Astrocyte of the cerebellum (primary cell): ENCODE results near the gene CYTH4.

Experiments
- DNase-seq: peaks from one replicate; pipeline ENCODE4 v3.0.0-alpha.2; 2011; ENCODE audit warnings: low read depth
- H3K4me3 ChIP-seq: 2 replicates; pipeline ENCODE4 v1.5.1; 2011; ENCODE audit warnings: mild to moderate bottlenecking, low read depth, low read length, moderate library complexity
- in situ Hi-C: cut with HindIII; loops from 2 replicates; pipeline ENCODE4 v1.10.0; 2017; ENCODE audit warnings: low sequenced_read_pairs
- TF ChIP-seq, protein P1 (sequence below): IDR thresholded peaks from 2 replicates; pipeline ENCODE4 v1.5.1; 2012; ENCODE audit warnings: low read length, low read depth, moderate library complexity, mild to moderate bottlenecking; ENCODE audit errors: missing control alignments

CYTH4 gene

DNA sequence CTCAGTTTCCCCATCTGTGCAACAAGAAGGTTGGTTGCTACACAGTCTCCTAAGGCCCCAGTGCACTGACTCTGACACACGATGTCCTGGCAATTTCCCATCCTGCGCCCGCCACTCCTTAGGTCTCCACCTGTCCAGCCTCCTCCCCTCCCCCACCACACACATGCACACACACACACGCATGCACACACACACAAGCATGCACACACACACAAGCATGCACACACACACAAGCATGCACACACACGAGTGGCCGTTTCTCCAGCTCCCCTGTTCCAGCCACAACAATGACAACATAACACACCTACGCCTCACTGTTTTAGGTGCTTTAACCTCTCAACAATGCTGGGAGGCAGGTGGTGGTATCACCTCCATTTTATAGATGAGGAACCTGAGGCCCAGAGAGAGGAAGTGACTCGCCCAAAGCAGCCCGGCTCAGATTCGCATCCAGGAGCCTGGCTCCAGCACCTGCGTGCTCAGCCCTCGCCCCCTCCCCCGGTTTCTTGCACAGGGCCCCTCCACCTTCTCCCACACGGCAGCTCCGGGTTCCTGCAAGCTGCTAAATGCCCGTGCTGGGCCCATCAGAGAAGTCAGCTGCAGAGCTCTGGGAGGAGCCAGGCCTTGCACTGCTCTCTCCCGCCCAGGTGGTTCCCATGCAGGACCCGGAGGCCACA is 13.0 kb downstream of the CYTH4 start:
- TF ChIP-seq, protein P1, sequence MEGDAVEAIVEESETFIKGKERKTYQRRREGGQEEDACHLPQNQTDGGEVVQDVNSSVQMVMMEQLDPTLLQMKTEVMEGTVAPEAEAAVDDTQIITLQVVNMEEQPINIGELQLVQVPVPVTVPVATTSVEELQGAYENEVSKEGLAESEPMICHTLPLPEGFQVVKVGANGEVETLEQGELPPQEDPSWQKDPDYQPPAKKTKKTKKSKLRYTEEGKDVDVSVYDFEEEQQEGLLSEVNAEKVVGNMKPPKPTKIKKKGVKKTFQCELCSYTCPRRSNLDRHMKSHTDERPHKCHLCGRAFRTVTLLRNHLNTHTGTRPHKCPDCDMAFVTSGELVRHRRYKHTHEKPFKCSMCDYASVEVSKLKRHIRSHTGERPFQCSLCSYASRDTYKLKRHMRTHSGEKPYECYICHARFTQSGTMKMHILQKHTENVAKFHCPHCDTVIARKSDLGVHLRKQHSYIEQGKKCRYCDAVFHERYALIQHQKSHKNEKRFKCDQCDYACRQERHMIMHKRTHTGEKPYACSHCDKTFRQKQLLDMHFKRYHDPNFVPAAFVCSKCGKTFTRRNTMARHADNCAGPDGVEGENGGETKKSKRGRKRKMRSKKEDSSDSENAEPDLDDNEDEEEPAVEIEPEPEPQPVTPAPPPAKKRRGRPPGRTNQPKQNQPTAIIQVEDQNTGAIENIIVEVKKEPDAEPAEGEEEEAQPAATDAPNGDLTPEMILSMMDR: no peak
- no peak for DNase-seq
- H3K4me3 ChIP-seq: no peak overlapping the region
- in situ Hi-C loops: no loop called here

- in situ Hi-C loops: no loop called here
- TF ChIP-seq, protein P1: no peak
- no peak overlapping the region for H3K4me3 ChIP-seq
- DNase-seq: no peak
Measured at GRCh38 chr22:37295946-37296345, 13.6 kb downstream of the CYTH4 start.

DNA sequence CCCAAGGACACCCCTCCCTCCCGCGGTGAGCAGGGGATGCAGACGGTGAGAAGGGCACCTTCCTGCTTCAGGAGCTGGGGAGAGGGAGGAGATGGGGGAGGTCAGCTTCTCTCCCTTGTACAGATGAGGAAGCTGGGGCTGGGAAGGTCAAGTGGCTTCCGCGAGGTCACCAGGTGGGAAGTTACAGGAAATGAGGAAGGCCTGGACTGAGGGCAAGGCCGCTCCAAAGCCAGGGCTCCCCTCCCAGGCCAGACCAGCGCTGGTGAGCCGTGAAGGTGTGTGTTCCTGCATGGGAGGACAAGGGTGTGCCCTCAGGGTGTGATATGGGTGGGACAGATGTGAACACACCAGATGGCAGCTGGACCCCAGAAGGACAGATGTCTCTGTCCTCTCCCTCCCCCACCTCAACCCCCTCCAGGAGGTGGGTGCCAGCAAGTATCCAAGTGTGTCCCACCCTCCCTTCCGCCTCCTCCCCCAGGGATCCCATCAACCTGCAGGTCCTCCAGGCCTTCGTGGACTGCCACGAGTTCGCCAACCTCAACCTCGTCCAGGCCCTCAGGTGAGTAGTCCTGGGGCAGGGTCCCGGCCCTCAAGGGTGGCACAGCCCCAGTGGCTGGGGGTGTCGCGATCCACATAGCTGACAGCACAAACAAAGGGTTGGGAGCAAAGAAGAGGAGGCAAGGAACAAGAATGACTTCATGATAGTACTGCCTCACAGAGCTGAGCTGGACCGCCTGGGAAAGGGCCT is 16.6 kb downstream of the CYTH4 start:
- in situ Hi-C loops: no loop called here
- no peak overlapping the region for H3K4me3 ChIP-seq
- no peak for DNase-seq
- TF ChIP-seq, protein P1: no peak

DNA sequence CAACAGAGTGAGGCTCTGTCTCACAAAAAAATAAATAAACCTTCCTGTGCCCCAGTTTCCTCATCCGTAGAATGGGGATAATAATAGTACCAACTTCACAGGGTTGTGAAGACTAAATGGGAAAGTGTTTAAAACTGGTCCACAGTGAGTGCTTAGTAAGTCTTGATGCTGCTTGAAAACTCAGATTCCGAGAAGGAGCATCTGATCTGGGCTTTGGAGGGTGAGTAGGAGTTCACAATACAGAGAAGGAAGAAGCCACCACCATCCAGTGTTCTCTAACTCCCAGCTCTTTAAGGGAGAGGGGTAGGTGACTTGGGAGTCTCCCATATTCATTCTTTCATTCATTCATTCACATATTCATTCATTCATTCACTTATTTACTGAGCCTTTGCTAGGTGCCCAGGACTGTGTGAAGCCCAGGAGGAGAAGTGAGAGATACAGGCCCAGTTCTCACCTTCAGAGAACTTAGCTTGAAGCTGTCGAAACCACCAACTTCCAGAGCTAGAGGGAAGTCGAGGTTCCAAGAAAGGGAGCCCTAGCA is 17.7 kb downstream of the CYTH4 start:
- no peak overlapping the region for H3K4me3 ChIP-seq
- no peak for DNase-seq
- in situ Hi-C loops: no loop called here
- TF ChIP-seq, protein P1: no peak

DNA sequence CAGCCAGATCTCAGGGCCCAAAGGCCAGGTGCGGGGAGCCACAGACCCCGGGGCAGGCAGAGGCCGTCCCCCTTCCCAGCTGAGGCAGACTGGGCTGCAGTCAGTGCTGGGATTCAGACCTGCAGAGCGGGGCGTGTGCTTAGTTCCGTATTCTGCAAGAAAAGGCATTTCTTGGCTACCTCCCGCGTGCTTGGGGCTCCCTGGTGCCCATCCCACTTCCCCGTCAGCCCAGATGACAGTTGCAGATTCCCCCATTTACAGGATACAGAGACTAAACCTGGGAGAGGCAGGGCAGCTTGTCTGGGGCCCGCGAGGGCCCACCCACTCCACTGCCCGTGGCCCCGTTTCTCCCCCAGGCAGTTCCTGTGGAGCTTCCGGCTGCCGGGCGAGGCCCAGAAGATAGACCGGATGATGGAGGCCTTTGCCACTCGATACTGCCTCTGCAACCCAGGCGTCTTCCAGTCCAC is 18.3 kb downstream of the CYTH4 start:
- in situ Hi-C loops: no loop called here
- no peak overlapping the region for H3K4me3 ChIP-seq
- TF ChIP-seq, protein P1: no peak
- no peak for DNase-seq

DNA sequence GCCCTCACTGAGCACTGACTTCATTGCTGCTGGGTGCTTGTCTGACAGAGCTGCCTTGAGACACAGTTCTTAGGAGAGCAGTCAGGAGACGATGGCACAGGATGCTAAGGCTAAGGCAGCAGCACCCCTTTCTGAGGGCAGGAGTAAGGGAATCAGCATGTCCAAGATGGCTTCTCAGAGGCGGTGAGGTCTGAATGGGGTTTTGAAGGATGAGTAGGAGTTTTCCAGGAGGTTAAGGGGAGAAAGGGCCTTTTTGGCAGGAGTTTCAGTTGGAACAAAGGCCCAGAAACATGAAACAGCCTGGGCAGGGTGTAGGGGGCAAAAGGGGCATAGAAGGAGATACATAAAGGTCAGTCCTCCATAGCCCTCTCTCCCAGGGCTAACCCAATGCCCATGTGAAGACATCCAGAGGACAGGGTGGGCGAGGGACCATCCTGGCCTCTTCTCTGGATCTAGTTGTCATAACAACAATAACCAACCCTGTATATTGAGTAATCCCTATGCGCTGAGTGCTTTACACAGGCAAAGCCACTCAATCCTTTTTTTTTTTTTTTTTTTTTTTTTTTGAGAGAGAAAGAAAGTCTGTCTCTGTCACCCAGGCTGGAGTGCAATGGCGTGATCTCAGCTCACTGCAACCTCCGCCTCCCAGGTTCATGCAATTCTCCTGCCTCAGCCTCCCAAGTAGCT is 19.0 kb downstream of the CYTH4 start:
- H3K4me3 ChIP-seq: no peak overlapping the region
- DNase-seq: no peak
- TF ChIP-seq, protein P1: no peak
- in situ Hi-C loops: no loop called here
